Smooth muscle cell (in vitro differentiated cells): ENCODE data around the gene REPS1. TPM values are rescaled to one million over a fixed set of nuclear protein-coding genes. Genes with fewer than 3 reads are reported as not detected.

ENCODE experiments used
- DNase-seq: peaks from one replicate; lab custom pipeline; 2025; ENCODE audit not compliant: unreplicated experiment; lab: John Stamatoyannopoulos, UW
- H2AFZ ChIP-seq: fragments of 200-600 bp; sonication (generic); 2 replicates; pipeline ENCODE4 v1.6.0; 2016; ENCODE audit warnings: antibody characterized with exemption, low read depth, mild to moderate bottlenecking
- H3F3A ChIP-seq: fragments of 200-600 bp; sonication (generic); 2 replicates; pipeline ENCODE4 v1.6.0; 2017; ENCODE audit warnings: antibody characterized with exemption, low read depth
- H3K27ac ChIP-seq: fragments of 200-600 bp; sonication (generic); 2 replicates; pipeline ENCODE4 v1.5.1; 2016; ENCODE audit warnings: low read depth, mild to moderate bottlenecking
- H3K27me3 ChIP-seq: fragments of 200-600 bp; sonication (generic); 2 replicates; pipeline ENCODE4 v1.6.1; 2016; ENCODE audit warnings: low read depth, mild to moderate bottlenecking
- H3K36me3 ChIP-seq: fragments of 200-600 bp; sonication (generic); 2 replicates; pipeline ENCODE4 v1.5.1; 2016; ENCODE audit warnings: low read depth
- H3K4me1 ChIP-seq: fragments of 200-600 bp; sonication (generic); 2 replicates; pipeline ENCODE4 v1.5.1; 2016; ENCODE audit warnings: low read depth
- H3K4me2 ChIP-seq: fragments of 200-600 bp; sonication (generic); 2 replicates; pipeline ENCODE4 v1.6.0; 2016; ENCODE audit warnings: mild to moderate bottlenecking
- H3K4me3 ChIP-seq: fragments of 200-600 bp; sonication (generic); 2 replicates; pipeline ENCODE4 v1.5.1; 2016; ENCODE audit warnings: mild to moderate bottlenecking
- H3K79me2 ChIP-seq: fragments of 200-600 bp; sonication (generic); 2 replicates; pipeline ENCODE4 v1.6.0; 2016; ENCODE audit warnings: low read depth, mild to moderate bottlenecking
- H3K9ac ChIP-seq: fragments of 200-600 bp; sonication (generic); 2 replicates; pipeline ENCODE4 v1.6.0; 2016; ENCODE audit warnings: low read depth
- H3K9me3 ChIP-seq: fragments of 200-600 bp; sonication (generic); replicated peaks from 2 replicates; pipeline ENCODE4 v1.5.1; 2016; ENCODE audit warnings: low read depth
- H4K20me1 ChIP-seq: fragments of 200-600 bp; sonication (generic); 2 replicates; pipeline ENCODE4 v1.6.0; 2016; ENCODE audit warnings: low read depth
- WGBS: methylation state at CpG from one replicate; pipeline ENCODE4 v1.1.7; 2016; ENCODE audit warnings: low lambda C conversion rate; 5-methylcytosine and 5-hydroxymethylcytosine counted together
- polyA plus RNA-seq: library from polyadenylated mRNA; unstranded; fragments of >200 nt; fragmentation: Nextera tagmentation; extraction: Ambion mirVana; gene quantifications from 2 replicates; pipeline ENCODE4 v1.2.1, GENCODE V29; 2016
- total RNA-seq: library from RNA; depleted of rRNA; stranded (reverse); fragments of >200 nt; gene quantifications from 2 replicates; pipeline ENCODE4 v1.2.3, GENCODE V29; 2014
- TF ChIP-seq, protein P1 (sequence below): fragments of 200-600 bp; sonication (generic); IDR thresholded peaks from 2 replicates; pipeline ENCODE4 v1.5.1; 2017; ENCODE audit warnings: borderline replicate concordance, mild to moderate bottlenecking, antibody characterized with exemption; ENCODE audit not compliant: insufficient read depth, poor library complexity, severe bottlenecking

The REPS1 gene, protein sequence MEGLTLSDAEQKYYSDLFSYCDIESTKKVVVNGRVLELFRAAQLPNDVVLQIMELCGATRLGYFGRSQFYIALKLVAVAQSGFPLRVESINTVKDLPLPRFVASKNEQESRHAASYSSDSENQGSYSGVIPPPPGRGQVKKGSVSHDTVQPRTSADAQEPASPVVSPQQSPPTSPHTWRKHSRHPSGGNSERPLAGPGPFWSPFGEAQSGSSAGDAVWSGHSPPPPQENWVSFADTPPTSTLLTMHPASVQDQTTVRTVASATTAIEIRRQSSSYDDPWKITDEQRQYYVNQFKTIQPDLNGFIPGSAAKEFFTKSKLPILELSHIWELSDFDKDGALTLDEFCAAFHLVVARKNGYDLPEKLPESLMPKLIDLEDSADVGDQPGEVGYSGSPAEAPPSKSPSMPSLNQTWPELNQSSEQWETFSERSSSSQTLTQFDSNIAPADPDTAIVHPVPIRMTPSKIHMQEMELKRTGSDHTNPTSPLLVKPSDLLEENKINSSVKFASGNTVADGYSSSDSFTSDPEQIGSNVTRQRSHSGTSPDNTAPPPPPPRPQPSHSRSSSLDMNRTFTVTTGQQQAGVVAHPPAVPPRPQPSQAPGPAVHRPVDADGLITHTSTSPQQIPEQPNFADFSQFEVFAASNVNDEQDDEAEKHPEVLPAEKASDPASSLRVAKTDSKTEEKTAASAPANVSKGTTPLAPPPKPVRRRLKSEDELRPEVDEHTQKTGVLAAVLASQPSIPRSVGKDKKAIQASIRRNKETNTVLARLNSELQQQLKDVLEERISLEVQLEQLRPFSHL
- total RNA-seq (58.2 and 99.8 TPM in 2 replicates), polyA plus RNA-seq (26.6 and 29.0 TPM in 2 replicates)

DNA sequence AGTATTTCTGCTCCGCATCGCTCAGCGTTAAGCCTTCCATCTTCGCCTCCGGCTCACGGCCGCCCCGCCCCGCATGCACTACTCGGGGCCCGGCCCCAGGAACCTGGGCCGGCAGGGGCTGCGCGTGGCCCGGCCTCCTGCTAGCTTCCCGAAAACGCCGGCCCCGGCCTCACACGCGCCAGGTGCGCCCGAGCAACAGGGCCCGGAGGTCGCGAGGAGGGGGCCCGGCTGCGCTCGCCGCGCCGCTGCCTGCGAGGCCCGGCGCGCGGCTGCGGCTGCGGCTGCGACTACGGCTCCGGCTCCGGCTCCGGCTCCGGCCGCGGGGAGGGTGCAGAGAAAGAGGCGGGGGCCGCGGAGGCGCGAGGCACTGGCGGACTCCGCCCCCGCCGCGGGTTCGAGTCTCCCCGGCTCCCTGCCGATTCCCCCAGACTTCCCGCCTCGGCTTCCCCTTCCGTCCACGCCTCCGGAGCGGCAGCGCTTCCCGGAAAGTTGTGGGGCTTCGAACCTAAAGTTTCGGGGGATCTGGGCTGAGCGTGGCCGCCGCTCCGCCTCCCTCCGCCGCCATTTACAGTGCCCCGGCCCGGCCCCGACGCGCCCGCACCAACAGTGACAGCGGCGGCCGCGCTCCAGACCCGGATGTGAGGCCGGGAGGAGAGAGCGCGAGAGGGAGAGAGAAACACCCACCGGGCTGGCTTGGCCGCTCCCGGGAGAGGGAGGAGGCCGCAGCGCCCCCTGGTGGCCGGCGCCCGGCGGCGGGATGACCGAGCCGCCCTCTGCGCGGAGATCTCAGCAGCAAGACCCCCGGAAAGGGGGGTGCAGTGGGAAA lies at the start of gene REPS1:
Gene REPS1 (minus strand): TSS at position 611 of the 826 bp plus-strand sequence. CDS start 571 bp downstream, at position 40.
- H3K36me3 ChIP-seq, result no peaks in the 10 kb centered on the region
- DNase-seq, result peak; percentile 69
- peaks cover 21% of the 10 kb centered on the region for H3K4me1 ChIP-seq
- H3K4me3 ChIP-seq, result peak within 1 kb of the TSS; percentile 98
- H3K27ac ChIP-seq, result peak within 1 kb of the TSS; percentile 89
- peaks cover 43% of the 10 kb centered on the region for H3K79me2 ChIP-seq
- TF ChIP-seq, protein P1, sequence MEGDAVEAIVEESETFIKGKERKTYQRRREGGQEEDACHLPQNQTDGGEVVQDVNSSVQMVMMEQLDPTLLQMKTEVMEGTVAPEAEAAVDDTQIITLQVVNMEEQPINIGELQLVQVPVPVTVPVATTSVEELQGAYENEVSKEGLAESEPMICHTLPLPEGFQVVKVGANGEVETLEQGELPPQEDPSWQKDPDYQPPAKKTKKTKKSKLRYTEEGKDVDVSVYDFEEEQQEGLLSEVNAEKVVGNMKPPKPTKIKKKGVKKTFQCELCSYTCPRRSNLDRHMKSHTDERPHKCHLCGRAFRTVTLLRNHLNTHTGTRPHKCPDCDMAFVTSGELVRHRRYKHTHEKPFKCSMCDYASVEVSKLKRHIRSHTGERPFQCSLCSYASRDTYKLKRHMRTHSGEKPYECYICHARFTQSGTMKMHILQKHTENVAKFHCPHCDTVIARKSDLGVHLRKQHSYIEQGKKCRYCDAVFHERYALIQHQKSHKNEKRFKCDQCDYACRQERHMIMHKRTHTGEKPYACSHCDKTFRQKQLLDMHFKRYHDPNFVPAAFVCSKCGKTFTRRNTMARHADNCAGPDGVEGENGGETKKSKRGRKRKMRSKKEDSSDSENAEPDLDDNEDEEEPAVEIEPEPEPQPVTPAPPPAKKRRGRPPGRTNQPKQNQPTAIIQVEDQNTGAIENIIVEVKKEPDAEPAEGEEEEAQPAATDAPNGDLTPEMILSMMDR, result peak; percentile 99
- H2AFZ ChIP-seq, result peak within 1 kb of the TSS; percentile 100
- no peaks in the 10 kb centered on the region for H3F3A ChIP-seq
- H3K27me3 ChIP-seq, result no peaks in the 10 kb centered on the region
- WGBS, result 2% methylated on average over 81 of the region's 105 CpGs
- peak within 1 kb of the TSS; percentile 89 for H3K4me2 ChIP-seq
- peak within 1 kb of the TSS; percentile 94 for H3K9ac ChIP-seq
- H3K9me3 ChIP-seq, result no peaks in the 10 kb centered on the region
- peaks cover 42% of the 10 kb centered on the region for H4K20me1 ChIP-seq

DNA sequence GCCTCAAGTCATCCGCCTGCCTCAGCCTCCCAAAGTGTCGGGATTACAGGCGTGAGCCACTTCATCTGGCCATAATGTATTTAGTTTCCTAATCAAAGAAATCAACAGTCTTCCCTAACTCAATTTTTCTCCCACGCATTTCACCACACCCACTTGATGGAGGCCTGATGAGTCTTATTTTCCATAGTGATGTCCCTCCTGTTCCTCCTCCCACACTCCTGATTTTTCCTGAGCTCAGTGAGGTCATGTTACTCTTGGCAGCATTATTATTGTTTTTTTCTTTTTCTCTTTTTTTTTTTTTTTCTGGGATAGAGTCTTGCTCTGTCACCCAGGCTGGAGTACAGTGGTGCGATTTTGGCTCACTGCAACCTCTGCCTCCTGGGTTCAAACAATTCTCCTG lies 49.4 kb upstream of the REPS1 start:
- Histone ChIP-seq H3K27me3 (no peaks in the 10 kb centered on the region), H3K9ac (no peak overlapping the region), H3K4me1 (no peaks in the 10 kb centered on the region), H3K4me2 (no peak overlapping the region), H3F3A (no peaks in the 10 kb centered on the region), H3K9me3 (no peaks in the 10 kb centered on the region), H4K20me1 (peaks cover 9% of the 10 kb centered on the region), H3K79me2 (peaks cover 5% of the 10 kb centered on the region), H3K36me3 (peaks cover 2% of the 10 kb centered on the region), H3K27ac (no peak overlapping the region), H2AFZ (no peak overlapping the region), H3K4me3 (no peak overlapping the region)
- WGBS, result 86% methylated on average over 5 of the region's 5 CpGs
- TF ChIP-seq, protein P1, result no peak
- DNase-seq, result no peak

DNA sequence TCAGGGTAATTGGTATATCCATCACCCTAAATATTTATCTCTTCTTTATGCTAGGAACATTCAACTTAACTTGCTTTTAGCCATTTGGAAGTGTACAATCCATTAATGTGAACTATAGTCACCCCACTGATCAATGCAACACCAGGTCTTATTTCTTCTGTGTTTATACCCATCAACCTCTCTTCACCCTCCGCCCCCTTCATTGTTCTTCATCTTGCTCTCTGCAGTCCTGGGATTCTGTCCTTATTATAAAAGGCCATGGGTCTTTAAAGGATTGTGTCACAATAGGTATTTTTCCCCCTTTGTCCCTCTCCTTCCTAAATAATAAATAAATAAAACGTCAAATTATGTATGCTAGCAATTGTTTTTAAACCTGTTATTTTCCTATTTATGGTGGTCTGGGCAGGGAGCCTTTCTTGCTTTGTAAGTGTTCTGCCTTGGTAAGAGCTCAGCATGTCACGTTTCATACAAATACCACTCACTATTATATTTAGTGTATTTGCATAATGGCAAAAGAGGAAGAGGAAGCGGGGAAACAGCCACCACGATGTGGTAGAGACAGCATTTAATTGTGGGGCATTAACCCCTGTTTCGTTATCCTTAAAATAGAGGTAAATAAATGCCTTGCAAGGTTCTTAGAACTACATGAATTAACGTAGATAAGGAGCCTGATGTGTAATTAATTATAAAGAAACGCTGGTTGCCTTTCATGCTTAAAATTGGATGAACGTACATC lies 42.3 kb upstream of the REPS1 start:
- WGBS, result 75% methylated on average over 9 of the region's 9 CpGs
- Histone ChIP-seq H3K36me3 (no peaks in the 10 kb centered on the region), H3K27me3 (no peaks in the 10 kb centered on the region), H3K27ac (no peak overlapping the region), H3K4me3 (peak overlapping the region; percentile 82), H4K20me1 (peaks cover 24% of the 10 kb centered on the region), H3K9me3 (no peaks in the 10 kb centered on the region), H3K4me1 (peaks cover 26% of the 10 kb centered on the region), H3K79me2 (peaks cover 34% of the 10 kb centered on the region), H3K4me2 (peak overlapping the region; percentile 95), H3F3A (no peaks in the 10 kb centered on the region), H3K9ac (peak overlapping the region; percentile 76), H2AFZ (peak overlapping the region; percentile 90)
- TF ChIP-seq, protein P1, result no peak
- no peak for DNase-seq
